Retinal pigment epithelial cell (primary cell): Measurements from ENCODE around the gene POU2F1.

Experiments
- DNase-seq: peaks from one replicate; pipeline ENCODE4 v3.0.0-alpha.2; 2010; ENCODE audit warnings: low read depth
- H3K4me3 ChIP-seq: 2 replicates; pipeline ENCODE4 v1.5.1; 2011; ENCODE audit warnings: mild to moderate bottlenecking, low read length, control low read depth, moderate library complexity
- TF ChIP-seq, protein P1 (sequence below): conservative IDR thresholded peaks from 2 replicates; pipeline ENCODE4 v1.5.1; 2011; ENCODE audit warnings: low read depth, low read length, control low read depth, inconsistent platforms

POU2F1 gene

DNA sequence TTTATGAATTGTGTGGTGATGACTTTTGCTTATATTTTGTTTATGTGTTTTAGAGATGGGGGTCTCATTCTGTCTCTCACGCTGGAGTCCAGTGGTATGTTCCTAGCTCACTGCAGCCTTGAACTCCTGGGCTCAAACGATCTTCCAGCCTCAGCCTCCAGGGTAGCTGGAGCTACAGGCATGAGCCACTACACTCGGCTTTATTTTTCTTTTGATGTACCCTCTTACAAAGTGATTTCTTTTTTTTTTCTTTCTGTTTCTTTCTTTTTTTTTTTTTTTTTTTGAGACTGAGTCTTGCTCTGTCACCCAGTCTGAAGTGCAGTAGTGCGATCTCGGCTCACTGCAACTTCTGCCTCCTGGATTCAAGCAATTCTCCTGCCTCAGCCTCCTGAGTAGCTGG, 250.9 kb downstream of the POU2F1 start:
- DNase-seq: no peak
- no peak overlapping the region for H3K4me3 ChIP-seq
- TF ChIP-seq, protein P1, sequence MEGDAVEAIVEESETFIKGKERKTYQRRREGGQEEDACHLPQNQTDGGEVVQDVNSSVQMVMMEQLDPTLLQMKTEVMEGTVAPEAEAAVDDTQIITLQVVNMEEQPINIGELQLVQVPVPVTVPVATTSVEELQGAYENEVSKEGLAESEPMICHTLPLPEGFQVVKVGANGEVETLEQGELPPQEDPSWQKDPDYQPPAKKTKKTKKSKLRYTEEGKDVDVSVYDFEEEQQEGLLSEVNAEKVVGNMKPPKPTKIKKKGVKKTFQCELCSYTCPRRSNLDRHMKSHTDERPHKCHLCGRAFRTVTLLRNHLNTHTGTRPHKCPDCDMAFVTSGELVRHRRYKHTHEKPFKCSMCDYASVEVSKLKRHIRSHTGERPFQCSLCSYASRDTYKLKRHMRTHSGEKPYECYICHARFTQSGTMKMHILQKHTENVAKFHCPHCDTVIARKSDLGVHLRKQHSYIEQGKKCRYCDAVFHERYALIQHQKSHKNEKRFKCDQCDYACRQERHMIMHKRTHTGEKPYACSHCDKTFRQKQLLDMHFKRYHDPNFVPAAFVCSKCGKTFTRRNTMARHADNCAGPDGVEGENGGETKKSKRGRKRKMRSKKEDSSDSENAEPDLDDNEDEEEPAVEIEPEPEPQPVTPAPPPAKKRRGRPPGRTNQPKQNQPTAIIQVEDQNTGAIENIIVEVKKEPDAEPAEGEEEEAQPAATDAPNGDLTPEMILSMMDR: no peak

DNA sequence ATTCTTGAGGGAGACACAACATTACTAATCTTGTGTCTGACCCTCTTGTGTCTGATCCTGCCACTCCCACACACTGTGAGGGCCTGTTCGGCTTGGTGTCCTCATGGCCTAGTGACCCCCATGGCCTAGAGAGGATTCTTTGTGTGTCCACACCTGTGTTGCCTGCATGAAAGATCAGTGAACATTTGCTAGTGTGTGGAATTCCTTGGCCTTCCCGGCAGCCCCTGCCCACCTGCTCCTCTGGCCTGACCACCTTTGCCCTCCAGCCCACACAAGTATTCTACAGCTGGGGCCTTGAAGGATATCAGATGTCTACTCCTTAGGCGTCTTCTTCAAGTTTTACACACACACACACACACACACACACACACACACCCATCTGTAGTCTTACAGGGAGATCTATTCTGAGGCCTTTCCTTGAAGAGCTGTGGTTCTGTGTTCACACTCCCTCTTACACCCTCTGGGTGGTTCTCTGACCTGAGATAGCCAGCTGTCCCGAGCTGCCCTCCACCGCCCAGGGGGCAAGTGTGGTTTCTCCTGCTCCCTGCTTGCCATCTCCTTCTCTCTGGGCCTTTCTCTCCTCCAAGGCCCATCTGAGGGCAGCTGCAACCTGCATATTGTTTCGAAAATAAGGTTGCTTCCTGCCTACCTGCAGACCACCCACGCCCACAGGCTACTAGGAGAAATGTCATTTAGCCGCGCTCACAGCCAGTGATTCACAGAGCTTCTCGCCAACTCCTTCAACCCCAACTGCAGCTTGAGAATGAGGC, 252.3 kb downstream of the POU2F1 start:
- no peak overlapping the region for H3K4me3 ChIP-seq
- TF ChIP-seq, protein P1: no peak
- no peak for DNase-seq

DNA sequence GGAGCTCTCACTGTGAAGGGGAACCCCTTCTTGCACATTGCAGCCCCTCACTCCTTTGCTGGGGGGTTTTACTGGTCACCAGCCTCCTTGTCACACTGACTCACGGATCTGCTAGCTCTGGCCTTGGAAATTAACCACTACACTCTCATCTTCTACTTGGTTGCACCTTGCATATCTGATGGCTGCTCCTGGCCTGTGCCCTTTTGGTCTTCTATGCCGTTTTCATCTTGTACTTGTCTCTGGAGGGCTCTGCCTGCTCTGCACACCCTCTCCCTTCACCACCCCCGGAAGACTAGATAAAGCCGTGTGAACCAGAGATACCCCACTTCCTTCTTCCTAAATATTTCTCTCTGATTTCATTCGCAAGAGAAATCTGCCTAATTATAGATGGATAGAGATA, 253.1 kb downstream of the POU2F1 start:
- H3K4me3 ChIP-seq: no peak overlapping the region
- DNase-seq: no peak
- TF ChIP-seq, protein P1: no peak

DNA sequence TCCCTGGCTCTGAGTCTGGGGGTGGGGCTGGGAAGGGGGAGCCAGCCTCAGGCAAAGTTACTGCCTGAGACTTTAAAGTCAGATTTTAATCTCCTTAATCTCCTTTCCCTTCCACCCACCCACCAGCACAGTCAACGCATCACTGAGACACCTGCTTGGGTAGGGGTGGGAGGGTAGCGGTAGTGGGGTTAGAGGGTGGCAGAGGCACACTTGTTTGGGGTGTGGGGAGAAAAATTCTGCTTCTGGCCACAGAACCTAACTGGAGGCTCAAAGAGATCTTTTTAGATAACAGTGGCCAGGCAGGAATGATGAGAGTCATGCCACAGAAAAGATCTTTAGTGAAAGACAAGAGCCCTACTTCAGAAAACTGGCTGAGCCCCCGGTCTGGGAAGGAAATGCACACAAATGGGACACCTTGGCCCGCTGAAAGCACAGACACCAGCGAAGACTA, 253.5 kb downstream of the POU2F1 start:
- H3K4me3 ChIP-seq: no peak overlapping the region
- TF ChIP-seq, protein P1: no peak
- no peak for DNase-seq

DNA sequence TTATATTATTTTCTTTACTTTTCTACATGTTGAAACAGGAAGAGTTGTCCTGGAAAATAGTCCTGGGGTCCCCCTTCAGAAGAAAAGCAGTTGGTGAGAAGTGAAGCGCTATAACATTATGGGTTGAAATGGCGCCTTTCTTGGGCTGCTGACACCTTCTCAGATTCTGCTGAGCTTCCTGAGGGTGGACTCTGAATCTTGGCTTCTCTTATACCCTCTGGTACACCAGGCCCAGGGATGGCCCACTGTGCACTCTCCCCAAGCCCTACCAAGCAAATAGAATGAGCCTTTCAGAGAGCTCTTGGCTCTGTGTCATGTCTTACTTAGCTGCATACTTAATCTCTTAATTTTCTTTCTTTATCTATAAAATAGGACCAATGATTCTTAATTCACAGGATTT, 255.4 kb downstream of the POU2F1 start:
- DNase-seq: no peak
- TF ChIP-seq, protein P1: no peak
- H3K4me3 ChIP-seq: no peak overlapping the region
